ENCODE data around the gene SDR42E1. TPM values are rescaled to one million over a fixed set of nuclear protein-coding genes. Genes with fewer than 3 reads are reported as not detected.

Gene SDR42E1
- polyA plus RNA-seq, 1 donor (not counting 4 experiments of a cell fraction or from before 2014, with no cell fraction given), result 20.3 TPM

DNA sequence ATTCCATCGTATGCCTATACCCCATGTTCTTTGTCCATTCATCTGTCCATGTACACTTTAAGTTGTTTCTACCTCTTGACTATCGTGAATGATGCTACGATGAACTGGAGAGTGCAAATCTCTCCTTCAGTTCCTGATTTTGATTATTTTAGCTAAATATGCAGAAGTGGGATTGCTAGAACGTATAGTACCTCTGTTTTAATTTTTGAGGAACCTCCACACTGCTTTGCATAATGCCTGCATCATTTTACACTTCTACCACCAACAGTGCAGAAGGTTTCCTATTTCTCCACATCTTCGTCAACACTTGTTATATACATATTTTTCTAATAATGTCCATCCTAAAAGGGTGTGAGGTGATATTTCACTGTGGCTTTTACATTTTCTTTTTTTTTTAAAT, 43.9 kb downstream of the SDR42E1 start:
- no peak overlapping the region for H3K27ac ChIP-seq (ENCODE audit: control insufficient read depth, insufficient read depth, low read length)
- H3K9me1 ChIP-seq (ENCODE audit: control insufficient read depth, extremely low read depth, insufficient read depth, low read length), result no peaks in the 10 kb centered on the region
- H3K9ac ChIP-seq (ENCODE audit: control insufficient read depth, extremely low read depth, insufficient read depth, low read length), result no peak overlapping the region
- no peaks in the 10 kb centered on the region for H3K27me3 ChIP-seq (ENCODE audit: control insufficient read depth, extremely low read depth, insufficient read depth, low read length)
- no peak overlapping the region for H3K4me3 ChIP-seq (ENCODE audit: control insufficient read depth in 2 of 3, extremely low read depth in 1 of 3, insufficient read depth in 2 of 3, low read depth in 1 of 3, low read length in 3 of 3)
- no peaks in the 10 kb centered on the region for H4K20me1 ChIP-seq (ENCODE audit: control insufficient read depth, extremely low read depth, insufficient read depth, low read length)
- DNase-seq (ENCODE audit: low read depth, low spot score) (no peak), FAIRE-seq (no peak)
- H3K36me3 ChIP-seq (ENCODE audit: control insufficient read depth in 2 of 2, extremely low read depth in 1 of 2, insufficient read depth in 2 of 2, low read length in 2 of 2), result no peaks in the 10 kb centered on the region
- TF ChIP-seq, protein P1, sequence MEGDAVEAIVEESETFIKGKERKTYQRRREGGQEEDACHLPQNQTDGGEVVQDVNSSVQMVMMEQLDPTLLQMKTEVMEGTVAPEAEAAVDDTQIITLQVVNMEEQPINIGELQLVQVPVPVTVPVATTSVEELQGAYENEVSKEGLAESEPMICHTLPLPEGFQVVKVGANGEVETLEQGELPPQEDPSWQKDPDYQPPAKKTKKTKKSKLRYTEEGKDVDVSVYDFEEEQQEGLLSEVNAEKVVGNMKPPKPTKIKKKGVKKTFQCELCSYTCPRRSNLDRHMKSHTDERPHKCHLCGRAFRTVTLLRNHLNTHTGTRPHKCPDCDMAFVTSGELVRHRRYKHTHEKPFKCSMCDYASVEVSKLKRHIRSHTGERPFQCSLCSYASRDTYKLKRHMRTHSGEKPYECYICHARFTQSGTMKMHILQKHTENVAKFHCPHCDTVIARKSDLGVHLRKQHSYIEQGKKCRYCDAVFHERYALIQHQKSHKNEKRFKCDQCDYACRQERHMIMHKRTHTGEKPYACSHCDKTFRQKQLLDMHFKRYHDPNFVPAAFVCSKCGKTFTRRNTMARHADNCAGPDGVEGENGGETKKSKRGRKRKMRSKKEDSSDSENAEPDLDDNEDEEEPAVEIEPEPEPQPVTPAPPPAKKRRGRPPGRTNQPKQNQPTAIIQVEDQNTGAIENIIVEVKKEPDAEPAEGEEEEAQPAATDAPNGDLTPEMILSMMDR (optimal IDR thresholded peaks at IDR 0.05 in 1 of 3, IDR thresholded peaks at IDR 0.05 in 1 of 3, conservative IDR thresholded peaks at IDR 0.05 in 1 of 3; ENCODE audit: extremely low read depth in 1 of 3, insufficient read depth in 2 of 3, low read length in 3 of 3), result no peak
- no peak for TF ChIP-seq EZH2 (IDR thresholded peaks at IDR 0.05; ENCODE audit: low read length)
- no peak overlapping the region for H3K4me2 ChIP-seq (ENCODE audit: control insufficient read depth, extremely low read depth, insufficient read depth, low read depth, low read length)
- no peak overlapping the region for H2AFZ ChIP-seq (ENCODE audit: control insufficient read depth, low read length)
- H3K79me2 ChIP-seq (ENCODE audit: control insufficient read depth, insufficient read depth, low read length), result no peaks in the 10 kb centered on the region
- dilution Hi-C loops (cut with MboI; ENCODE audit: extremely low pct_ligation_motif_present, low sequenced_read_pairs), result no loop called here
- peaks cover 1% of the 10 kb centered on the region for H3K9me3 ChIP-seq (ENCODE audit: control insufficient read depth, low read depth, low read length)
- no peaks in the 10 kb centered on the region for H3K4me1 ChIP-seq (ENCODE audit: control insufficient read depth, extremely low read depth, insufficient read depth, low read length)

DNA sequence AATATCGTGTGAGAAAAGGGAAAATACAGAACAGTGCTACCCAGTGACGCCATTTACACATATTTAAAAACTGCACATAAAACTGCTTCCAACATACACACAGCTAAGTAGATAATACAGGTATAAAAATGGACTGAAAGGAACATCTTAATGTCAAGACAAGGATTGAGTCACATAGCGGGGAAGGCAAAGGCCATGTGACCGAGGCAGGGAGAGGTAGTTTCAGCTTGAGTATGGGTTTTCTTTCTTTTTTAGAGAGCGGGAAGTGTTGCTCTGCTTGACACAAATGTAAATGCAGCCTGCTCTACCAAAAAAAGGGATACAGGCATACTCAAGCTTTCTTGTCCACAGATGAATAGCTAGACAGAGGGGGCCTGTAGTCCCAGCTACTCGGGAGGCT, 46.5 kb downstream of the SDR42E1 start:
- Histone ChIP-seq H3K9ac (ENCODE audit: control insufficient read depth, extremely low read depth, insufficient read depth, low read length) (no peak overlapping the region), H2AFZ (ENCODE audit: control insufficient read depth, low read length) (no peak overlapping the region), H3K36me3 (ENCODE audit: control insufficient read depth in 2 of 2, extremely low read depth in 1 of 2, insufficient read depth in 2 of 2, low read length in 2 of 2) (no peaks in the 10 kb centered on the region), H4K20me1 (ENCODE audit: control insufficient read depth, extremely low read depth, insufficient read depth, low read length) (no peaks in the 10 kb centered on the region), H3K27me3 (ENCODE audit: control insufficient read depth, extremely low read depth, insufficient read depth, low read length) (no peaks in the 10 kb centered on the region), H3K79me2 (ENCODE audit: control insufficient read depth, insufficient read depth, low read length) (no peaks in the 10 kb centered on the region), H3K4me3 (ENCODE audit: control insufficient read depth in 2 of 3, extremely low read depth in 1 of 3, insufficient read depth in 2 of 3, low read depth in 1 of 3, low read length in 3 of 3) (no peak overlapping the region), H3K27ac (ENCODE audit: control insufficient read depth, insufficient read depth, low read length) (no peak overlapping the region), H3K9me1 (ENCODE audit: control insufficient read depth, extremely low read depth, insufficient read depth, low read length) (no peaks in the 10 kb centered on the region), H3K9me3 (ENCODE audit: control insufficient read depth, low read depth, low read length) (no peaks in the 10 kb centered on the region), H3K4me2 (ENCODE audit: control insufficient read depth, extremely low read depth, insufficient read depth, low read depth, low read length) (no peak overlapping the region), H3K4me1 (ENCODE audit: control insufficient read depth, extremely low read depth, insufficient read depth, low read length) (no peaks in the 10 kb centered on the region)
- dilution Hi-C loops (cut with MboI; ENCODE audit: extremely low pct_ligation_motif_present, low sequenced_read_pairs), result no loop called here
- DNase-seq (ENCODE audit: low read depth, low spot score) (no peak), FAIRE-seq (no peak)
- TF ChIP-seq, protein P1 (optimal IDR thresholded peaks at IDR 0.05 in 1 of 3, IDR thresholded peaks at IDR 0.05 in 1 of 3, conservative IDR thresholded peaks at IDR 0.05 in 1 of 3; ENCODE audit: extremely low read depth in 1 of 3, insufficient read depth in 2 of 3, low read length in 3 of 3), result no peak
- TF ChIP-seq EZH2 (IDR thresholded peaks at IDR 0.05; ENCODE audit: low read length), result no peak

Data from keratinocyte (primary cell).